GM18498 (cell line): ENCODE data around the gene TBC1D8.

Experiments
- ATAC-seq: cut with Tn5 transposase; IDR thresholded peaks from one replicate; pipeline ENCODE4 v1.9.1; 2021; ENCODE audit warnings: mild to moderate bottlenecking, moderate library complexity; ENCODE audit not compliant: unreplicated experiment

TBC1D8 gene

DNA sequence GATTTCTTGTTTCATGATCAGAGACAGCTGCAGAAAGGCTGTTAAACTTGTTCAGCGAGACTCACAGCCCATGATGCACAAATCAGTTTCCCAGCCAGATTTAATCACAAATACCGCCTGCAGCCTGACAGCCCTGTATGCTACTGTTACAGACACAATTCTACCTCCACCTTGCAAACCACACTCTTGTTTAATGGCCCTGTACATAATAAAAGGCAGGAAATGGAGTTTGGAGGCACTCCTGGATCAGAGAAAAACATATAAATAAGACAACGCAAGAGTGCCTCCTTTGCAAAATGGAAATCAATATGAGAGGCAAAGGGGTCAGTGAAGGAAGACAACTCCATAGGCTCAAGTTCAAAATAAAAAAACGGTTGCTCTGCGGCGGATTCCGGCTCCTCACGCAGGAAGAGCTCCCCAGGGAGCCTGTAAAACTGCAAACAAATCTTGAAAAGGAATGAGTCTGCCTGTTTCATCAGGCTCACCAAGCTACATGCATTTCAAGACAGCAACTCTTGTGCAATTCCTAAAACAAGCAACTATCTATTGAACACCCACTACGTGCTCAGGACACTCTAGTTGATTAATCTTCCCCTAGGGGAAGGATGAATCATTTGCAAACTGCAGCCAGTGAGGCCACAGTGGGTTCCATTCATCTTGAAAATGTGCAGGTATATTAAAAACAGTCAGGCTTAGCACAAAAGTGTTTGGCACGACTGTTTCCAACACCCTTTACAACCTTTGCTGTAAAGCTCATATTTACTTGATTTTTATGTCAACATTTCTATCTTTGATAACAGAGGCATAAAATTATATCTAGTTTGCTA is 37.5 kb downstream of the TBC1D8 start:
- ATAC-seq = no peak

DNA sequence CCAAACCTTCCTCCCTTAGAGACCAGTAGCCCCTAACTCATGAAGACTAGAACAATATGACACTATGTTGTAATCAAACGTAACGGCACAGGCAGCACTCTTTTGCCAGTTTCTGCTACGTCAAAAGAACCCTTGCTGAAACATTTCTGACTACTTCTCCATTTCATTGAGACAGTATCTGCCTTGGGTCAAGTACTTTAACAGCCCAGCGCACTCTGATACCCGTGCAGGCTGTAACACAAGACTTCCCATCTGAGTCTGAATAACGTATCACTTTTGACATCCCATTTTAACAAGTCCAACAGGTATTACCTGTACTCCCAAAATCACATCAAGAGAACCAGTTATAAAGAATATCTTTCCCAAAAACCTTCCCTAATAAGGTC is 38.4 kb downstream of the TBC1D8 start:
- ATAC-seq = no peak

DNA sequence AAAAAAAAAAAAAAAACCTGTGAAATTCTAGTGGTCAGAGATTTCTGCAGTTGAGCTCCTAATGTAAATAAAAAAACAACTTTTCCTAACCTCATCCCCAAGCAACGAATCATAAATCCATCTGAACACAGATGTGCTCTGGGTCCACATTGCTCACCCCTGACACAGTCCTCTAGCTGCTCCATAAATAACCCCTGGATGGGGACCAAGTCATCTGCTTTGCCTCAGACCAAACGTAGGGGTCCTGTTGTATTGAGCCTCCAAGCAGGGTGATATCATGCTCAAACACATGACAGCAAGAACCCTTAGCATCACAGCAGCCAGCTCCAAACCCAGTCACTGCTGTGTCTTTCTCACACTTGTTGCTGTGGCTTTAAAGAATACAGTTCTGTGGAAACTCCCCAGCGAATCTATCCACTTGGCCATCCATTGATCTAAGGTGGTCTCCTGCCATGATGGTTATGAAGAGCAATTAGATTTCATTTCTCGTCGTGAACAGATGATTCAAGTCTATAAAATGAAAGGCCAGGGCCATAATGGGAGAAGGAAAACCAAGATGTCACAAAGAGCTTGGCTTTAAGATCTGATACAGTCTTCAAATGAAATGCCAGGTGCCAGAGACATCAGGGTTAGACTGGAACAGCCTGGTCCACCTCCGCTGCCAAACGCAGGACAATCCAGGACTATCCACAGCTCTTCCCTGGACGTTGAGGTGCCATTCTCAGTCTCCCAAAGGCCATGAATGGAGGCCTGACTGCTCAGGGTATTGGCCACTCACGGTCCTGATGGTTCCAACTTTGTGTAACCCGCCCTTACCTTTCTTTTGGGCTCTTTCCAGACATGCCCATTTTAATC is 39.0 kb downstream of the TBC1D8 start:
- no peak for ATAC-seq

DNA sequence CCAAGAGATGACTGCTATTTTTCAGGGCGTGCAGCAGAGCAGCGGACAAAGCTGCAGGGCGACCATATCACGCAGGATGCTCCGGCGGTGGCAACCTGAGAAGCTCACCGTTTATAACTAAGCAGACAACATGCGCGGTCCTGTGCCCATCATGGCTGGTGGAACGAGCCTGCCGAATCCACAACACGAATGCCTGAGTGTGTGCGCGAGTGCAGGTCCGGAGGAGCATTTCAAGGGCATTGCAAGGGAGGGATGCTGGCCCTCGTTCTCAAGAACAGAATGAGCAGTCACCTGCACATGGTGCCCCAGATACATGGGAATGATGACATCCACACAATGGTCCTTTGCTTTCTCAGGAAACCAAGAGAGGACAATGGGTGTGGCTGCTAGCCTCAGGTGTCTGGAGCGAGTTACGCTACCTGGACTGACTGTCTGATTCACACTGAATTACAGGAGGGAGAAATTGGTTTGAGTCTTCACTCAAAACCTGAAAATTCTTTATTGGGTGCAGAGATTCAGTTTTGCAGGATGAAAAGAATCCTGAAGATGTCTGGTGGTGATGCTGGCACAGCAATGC is 39.8 kb downstream of the TBC1D8 start:
- no peak for ATAC-seq

DNA sequence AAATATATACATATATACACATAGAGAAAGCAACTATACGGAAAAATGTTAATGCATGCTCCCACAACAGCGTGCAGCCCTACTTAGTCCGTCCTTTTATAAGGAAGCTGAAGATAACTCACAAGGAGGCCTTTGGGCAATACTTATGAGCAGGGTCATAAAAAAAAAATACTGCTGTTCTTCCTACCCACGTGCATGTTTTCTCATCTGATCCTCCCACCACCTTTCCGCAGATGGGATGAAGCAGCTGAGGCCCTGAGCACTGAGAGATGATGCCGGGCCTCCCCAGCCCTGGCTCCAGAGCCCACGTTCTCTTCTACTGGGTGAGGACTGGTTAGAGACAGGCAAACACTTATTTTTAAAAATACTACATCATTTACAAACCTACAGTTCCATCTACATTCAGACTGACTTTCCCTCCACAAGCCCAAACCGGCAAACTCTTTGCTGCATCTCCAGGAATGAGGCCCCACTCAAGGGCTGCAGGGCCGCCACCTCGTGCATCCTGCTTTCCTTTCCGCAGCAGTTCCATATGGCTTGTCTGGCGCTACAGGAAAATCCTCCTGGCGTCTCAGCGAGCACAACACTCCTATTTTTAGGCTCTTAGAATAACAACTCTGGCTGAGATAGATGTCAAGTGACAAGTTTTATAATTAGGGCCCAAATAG is 41.6 kb downstream of the TBC1D8 start:
- ATAC-seq = no peak

DNA sequence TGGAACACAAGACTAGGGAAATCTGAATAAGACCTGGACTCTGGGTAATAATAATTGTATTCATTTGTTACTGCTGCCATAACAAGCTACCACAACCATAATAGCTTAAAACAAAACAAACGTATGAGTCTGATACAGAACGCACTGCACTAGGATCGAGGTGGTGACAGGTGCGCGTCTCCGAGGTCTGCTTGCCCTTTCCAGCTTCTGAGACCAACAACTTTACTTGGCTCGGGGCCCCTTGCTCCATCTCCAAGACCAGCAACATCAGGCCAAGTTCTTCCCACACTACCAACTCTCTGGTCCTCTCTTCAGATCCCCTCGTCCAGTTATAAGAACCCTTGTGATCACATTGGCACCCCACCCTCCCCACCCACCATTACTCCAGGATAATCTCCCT is 42.8 kb downstream of the TBC1D8 start:
- no peak for ATAC-seq

DNA sequence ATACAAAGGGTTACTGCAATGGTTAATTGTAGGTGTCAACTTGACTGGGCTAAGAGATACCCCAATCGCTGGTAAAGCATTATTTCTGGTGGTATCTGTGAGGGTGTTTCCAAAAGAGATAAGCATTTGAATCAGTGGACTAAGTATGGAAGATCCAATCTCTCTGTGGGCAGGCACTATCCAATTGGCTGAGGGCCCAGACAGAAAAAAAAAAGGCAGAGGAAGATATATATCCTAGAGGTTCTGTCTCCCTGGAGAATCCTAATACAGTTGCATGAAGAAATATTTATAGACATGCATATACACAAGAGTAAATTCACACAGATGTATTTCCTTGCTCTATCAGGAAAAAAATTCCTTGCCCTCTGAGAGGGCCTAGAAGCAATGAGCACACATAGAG is 43.9 kb downstream of the TBC1D8 start:
- ATAC-seq = no peak

DNA sequence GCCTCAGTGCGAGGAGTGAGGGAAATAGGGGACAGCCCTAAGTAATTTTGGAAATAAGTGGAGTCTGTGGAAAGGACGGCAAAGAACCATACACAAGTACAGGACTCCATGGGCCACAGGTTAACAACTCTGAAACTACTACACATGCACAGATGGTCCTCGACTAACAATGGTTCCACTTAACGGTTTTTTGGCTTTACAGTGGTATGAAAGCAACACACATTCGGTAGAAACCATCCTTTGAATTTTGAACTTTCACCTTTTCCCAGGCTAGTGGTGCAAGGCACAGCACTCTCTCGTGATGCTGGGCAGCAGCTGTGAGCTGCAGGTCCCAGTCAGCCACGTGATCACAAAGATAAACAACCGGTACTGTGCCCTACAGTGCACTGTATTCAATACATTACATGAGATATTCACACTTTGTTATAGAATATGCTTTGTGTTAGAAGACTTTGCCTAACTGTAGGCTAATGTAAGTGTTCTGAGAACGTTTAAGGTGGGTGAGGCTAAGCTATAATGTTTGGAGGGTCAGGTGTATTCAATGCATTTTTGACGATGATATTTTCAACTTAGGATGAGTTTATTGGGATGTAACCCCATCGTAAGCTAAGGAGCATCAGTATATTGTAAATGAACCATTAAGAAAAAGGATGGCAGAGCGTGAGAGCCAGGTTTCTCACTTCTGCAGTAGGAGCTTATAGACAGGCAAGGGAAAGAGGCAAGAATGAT is 44.6 kb downstream of the TBC1D8 start:
- no peak for ATAC-seq

DNA sequence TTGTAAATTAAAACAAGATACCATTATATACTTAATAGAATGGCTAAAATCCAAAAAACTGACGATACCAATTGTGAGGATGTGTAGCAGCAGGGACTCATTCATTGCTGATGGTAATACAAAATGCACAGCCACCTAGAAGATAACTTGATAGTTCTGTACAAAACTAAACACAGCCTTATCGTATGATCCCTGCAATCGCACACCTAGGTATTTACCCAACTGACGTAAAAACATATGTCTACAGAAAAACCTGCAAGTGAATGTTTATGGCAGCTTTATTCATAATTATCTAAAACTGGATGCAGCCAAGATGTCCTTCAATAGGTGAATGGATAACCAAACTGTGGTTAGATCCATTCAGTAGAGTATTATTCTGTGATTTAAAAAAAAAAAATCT is 45.5 kb downstream of the TBC1D8 start:
- ATAC-seq = no peak

DNA sequence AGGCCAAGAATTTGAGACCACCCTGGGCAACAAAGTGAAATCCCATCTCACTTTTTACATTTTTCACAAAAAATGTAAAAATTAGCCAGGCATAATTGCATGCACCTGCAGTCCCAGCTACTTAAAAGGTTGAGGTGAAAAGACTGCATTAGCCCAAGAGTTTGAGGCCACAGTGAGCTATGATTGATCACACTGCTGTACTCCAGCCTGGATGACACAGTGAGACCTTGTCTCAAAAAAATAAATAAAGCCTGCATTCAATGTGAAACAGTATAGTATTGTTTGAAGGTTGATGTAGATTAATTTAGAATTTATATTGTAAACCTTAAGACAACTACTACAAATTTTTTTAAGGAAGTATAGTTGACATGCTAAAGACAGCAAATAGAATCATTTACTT is 53.5 kb downstream of the TBC1D8 start:
- no peak for ATAC-seq

DNA sequence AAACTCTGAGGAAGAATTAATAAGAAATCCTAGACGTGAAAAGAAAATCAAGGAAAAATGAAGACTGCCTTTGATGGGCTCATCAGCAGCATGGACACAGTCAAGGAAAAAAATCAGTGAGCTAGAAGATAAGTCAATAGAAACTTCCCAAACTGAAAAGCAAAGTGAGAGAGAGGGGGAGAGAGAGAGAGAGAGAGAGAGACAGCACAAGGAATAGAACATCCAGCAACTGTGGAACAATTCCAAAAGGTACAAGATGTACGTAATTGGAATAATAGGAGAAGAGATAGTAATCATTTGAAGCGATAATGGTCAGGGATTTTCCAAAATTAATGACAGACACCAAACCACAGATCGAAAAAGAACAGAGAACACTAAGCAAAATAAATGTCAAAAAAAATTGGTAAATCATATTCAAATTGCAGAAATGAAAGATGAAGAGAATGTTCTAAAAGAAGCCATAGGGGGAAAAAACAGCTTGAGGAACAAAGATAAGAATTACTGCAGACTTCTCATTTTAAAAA is 54.5 kb downstream of the TBC1D8 start:
- no peak for ATAC-seq

DNA sequence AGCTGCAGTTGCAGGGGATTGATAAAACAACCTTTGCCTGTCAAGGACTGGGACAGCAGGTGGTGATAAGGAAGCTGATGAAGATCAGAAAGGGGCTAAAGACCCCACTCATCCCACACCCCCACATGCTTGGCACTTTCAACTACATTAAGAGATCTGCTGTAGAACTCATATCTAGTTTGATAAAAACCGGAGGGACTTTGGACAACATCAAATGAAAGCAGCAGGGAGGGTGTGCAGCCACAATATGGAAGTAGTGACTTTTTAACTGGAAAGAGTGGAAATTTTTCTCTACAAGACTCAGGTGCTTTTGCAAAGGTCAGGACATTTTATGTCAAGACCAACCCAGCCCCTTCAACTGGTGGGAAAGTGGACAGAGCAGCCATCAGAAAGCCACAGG is 56.8 kb downstream of the TBC1D8 start:
- no peak for ATAC-seq

DNA sequence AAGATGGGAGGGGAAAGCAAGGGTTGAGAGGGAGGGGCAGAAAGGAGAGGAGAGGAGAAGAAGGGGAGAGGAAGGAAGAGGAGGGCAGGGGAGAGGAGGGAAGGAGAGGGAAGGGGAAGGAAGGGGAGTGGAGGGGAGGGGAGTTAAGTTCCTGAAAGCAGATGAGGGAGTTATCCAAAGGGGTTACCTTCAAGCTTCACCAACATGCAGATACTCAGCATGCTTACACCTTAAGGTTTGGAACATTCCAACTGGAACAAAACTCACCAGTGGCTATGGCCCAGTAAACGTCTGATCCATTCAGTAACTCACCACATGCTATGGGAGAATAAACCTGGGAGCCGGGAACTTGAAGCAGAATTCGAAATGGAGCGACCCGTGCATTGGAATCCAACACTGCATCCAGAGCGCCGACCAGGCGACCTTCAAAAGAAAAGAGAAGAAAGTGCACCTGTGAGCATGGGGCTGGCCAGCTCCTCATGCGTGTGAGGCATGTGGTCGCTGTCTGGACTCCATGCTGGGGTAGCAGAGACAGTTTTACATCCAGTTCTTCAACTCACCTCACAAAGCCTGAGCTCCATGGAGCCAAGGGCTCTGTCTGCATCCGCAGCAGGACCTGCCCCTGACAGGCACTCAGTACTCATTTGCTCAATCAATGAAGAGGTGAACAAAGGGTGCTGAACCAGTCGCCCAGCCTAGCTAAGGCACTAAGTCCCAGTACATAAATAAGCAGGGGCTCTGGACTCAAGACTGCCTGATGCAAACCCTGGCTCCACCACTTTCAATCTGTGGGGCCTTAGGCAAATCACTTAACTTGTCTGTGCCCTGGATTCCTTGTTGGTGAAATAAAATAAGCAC is 61.0 kb downstream of the TBC1D8 start:
- no peak for ATAC-seq

DNA sequence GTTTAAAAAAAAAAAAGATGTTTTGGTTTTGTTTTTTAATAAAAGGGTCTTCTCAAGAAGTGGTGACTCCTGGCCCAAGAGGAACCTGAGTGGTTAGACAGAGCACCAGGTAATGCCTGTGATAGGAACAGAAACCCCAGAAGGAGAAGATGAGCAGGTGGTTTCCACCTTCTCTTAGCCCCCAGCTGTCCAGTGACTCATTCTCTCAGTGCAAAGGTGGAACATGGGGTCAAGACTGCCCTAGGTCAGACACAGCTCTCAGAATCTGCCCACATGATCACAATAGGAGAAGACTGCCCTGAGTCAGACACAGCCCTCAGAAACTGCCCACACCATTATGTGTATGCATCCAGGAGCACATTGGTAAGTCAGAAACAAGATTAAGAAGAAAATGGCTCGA is 61.8 kb downstream of the TBC1D8 start:
- peak; percentile 87 for ATAC-seq

DNA sequence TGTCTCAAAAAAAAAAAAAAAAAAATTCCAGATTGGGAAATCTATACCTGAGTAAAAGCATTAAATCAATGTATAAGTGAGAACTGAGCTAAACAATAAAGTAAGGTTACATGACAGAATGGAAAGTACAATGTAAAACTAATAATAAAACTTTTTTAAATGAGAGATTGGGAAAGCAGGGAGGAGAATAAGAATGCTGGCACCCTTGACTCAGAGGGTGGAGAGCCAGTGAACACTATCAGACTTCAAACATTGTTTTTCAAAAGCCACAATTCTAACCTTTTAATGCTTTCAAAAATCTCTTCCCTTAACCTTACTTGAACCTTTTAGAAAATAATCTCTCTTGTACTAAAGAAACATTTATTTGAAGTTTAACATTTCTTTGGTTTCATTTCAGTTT is 63.5 kb downstream of the TBC1D8 start:
- ATAC-seq = no peak

DNA sequence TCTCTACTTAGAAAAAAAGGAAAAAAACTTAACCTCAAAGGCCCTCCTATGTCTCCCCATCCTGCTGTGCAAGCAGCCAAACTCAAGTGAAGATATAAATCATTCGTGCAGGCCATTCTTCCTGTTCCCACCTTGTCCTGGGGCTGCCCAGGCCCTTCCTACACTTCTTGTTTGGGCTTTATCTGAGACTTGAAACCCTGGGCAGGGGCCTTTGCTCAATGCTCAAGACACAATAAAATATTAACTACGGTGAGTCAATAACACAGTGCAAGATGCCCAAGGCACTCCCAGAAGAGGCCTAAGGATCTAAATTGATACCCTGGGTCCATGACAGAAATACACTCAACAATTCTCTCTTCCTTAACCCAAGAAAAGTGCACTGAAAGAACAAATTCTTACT is 67.6 kb downstream of the TBC1D8 start:
- no peak for ATAC-seq

DNA sequence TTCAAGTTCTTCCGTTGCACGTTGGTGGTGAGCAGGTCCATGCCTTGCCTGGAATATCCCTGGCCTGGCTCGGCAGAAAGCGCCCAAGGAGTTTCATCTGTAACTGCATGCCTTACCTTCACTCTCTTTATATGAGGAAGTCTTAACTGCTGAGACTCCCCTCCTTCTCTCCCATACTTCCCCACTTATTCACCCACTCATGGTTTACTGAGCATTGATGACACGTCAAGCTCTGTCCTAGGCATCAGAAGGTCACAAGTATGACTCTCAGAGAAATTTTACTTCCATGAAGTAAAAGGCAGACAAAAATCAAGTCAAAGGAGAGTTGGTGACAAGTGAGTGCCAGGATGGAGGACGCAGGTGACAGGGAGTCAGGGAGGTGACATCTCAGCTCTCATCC is 68.2 kb downstream of the TBC1D8 start:
- ATAC-seq = no peak

DNA sequence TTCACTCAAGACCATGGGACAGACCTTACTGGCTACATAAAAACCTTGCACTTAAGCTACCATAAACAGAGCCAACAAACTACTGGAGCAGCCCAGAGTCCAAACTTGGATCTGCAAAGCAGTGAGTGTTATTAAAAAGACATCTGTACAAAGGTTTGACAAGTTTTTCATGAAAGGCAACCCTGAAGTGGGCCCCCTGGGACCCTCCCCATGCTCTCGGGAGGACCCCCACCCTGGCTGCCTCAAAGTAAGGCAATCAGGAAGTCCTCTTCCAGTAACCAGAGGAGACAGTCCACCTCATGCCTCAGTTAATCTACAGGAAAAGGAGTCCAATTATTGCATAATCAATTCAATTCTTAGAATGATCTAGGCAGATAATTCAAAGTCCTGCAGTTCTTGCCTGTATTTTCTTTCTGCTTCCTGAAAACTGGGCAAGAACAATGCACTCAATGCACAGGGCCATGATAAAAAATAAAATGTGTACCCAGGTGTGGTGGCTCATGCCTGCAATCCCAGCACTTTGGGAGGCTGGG is 69.7 kb downstream of the TBC1D8 start:
- ATAC-seq = no peak
